GM12873 (cell line): ENCODE data around the gene DENND1C.

Source experiments
- TF ChIP-seq, protein P1 (sequence below): IDR thresholded peaks from 2 replicates; pipeline ENCODE4 v1.5.1; 2012; ENCODE audit warnings: low read depth, mild to moderate bottlenecking, moderate library complexity, low read length, control low read depth; ENCODE audit not compliant: insufficient read depth; ENCODE audit errors: missing control alignments

The DENND1C gene

DNA sequence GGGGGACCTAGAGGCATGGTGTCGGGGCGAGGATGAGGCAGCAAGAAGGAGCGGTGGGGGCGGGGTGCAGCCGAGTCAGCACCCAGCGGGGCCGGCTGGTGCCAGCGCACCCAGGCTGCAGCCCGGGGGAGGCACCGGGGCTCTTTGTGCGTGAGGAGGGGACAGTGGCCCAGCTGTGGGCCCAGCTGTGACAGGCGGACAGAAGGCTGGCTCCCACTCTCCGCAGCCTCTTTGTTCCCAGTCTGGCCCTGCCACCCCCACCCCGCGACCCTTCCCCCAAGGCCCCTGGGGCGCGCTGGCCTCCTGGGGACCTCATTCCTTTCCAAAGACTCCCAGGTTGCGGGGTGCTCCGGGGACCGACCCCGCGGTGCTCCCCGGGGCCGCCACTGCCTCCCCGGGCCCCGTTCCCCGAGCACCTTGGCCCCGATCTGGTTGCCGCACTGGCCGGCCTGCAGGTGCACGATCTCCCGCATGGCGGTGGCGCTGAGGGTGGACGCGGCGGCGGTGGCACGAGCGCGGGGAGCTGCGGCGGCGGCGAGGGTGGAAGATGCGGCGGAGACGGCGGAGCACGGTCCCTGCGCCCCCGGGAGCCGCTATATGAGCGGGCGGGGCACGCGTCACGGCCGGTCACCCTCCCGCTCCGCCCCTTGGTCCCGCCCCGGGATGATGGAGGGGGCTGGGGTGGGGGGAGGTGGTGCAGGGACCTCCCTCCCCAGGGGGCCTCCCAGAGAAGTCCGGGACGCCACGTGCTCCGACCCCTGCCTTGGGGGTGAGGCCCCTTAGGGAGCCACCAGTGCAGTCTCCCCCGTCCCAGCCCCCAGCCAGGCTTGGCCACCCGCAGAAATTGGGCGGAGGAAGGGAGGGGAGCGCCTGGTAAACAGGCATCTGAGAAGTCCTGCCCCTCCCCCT is 20.4 kb upstream of the DENND1C start, which contains the start of gene TUBB4A:
Gene TUBB4A, minus strand, starts transcription at position 570 of the 909 bp plus-strand sequence. Its CDS starts 97 bp downstream, at position 473.
- TF ChIP-seq, protein P1, sequence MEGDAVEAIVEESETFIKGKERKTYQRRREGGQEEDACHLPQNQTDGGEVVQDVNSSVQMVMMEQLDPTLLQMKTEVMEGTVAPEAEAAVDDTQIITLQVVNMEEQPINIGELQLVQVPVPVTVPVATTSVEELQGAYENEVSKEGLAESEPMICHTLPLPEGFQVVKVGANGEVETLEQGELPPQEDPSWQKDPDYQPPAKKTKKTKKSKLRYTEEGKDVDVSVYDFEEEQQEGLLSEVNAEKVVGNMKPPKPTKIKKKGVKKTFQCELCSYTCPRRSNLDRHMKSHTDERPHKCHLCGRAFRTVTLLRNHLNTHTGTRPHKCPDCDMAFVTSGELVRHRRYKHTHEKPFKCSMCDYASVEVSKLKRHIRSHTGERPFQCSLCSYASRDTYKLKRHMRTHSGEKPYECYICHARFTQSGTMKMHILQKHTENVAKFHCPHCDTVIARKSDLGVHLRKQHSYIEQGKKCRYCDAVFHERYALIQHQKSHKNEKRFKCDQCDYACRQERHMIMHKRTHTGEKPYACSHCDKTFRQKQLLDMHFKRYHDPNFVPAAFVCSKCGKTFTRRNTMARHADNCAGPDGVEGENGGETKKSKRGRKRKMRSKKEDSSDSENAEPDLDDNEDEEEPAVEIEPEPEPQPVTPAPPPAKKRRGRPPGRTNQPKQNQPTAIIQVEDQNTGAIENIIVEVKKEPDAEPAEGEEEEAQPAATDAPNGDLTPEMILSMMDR, result peak; percentile 6

DNA sequence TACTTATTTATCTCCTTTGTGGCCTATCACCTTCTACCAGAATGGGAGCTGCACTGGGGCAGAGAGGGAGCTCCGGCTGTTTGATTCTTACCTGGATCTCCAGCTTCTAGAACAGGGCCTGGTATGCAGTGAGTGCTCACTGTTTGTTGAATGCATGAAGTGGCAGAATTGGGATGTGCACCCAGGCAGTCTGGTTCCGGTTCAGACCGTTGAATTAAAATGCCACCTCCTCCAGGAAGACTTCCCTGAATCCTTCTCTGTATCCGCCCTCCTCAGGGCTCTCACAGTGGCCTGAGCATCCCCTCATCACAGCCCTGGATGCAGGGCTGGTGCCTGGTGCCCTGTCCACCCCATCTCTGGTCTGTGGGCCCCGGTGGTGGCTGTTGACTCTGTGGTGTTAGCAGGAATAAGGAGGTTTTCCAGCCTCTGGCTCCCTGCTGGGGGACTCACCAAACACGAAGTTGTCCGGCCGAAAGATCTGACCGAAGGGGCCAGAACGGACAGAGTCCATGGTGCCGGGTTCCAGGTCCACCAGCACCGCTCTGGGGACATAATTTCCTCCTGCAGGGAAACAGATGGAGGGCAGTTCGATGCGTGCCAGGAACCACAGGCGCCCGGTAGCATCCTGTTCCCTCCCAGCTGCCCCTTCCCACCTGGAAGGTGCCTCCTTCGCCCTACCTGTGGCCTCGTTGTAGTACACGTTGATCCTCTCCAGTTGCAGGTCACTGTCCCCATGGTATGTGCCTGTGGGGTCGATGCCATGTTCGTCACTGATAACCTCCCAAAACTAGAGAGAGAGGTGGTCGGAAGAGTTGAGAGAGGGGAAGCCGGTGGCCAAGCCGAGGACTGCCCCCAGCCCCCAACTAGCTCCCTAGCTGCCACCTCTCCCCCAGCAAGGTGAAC is 19.5 kb upstream of the DENND1C start:
- TF ChIP-seq, protein P1, result no peak

DNA sequence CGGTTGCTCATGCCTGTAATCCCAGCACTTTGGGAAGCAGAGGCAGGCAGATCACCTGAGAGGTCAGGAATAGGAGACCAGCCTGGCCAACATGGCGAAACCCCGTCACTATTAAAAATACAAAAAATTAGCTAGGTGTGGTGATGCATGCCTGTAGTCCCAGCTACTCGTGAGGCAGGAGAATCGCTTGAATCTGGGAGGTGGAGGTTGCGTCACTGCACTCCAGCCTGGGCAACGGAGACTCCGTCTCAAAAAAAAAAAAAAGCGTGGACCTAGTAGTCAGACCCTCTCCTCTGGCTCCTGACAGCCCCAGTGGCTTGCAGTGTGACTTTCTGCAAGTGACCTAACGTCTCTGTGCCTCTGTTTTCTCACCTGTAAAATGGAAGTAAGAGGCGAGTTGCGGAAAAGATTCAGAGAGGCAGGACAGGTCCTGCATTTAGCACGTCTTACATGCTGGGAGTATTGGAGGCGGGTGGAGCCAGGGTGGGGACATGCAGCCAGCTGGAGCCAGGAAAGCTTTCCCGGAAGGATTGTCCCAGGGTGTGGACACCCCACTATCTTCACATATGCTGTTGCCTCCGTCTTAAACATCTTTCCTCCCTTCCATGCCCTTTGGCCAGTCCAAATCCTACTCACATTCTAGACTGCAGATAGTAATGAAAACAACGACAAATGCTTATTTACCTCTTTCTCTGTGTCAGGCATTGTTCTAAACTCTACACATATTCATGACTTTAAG is 17.6 kb upstream of the DENND1C start:
- TF ChIP-seq, protein P1, result no peak

DNA sequence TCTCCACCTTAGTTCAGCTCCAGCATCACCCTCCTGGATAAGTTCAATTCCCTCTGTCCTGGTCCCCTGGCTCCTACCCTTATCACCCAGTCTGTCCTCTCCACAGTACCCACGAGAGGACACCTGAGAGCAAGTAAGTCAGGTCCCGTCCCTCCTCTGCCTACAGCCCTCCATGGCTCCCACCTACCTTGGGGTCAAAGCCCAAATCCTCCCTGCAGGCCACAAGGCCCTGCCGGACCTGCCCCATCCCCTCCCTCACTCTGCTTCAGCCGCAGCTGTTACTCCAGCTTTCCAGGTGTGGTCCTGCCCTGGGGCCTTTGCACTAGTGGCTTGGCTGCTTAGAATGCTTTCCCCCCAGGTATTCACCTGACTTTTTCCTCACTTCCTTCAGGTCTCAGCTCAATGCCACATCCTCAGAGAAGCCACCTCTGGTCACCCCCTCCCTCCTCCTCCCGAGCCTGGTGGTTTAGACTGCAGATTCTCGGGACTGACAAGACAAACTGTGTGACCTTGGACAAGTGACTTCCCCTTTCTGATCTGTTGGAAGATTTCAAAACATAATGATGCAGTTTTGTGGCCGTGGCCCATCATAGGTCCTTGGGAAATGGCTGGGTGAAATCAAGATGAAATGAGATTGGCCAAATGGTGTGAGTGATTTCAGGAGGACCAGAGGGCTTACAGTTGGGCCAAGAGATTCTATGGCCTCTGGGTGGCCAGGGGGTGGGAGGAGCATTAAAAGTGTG is 16.9 kb upstream of the DENND1C start:
- TF ChIP-seq, protein P1, result no peak

DNA sequence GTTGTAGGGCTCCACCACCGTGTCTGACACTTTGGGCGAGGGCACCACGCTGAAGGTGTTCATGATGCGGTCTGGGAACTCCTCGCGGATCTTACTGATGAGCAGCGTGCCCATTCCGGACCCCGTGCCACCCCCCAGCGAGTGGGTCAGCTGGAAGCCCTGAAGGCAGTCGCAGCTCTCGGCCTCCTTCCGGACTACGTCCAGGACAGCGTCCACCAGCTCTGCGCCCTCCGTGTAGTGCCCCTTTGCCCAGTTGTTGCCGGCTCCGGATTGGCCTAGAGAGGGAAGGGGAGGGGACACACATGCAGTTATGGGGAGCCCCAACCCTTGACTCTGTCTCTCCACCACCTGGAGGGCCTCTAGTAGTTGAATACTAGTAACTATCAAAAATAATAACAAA is 14.4 kb upstream of the DENND1C start:
- TF ChIP-seq, protein P1, result no peak

DNA sequence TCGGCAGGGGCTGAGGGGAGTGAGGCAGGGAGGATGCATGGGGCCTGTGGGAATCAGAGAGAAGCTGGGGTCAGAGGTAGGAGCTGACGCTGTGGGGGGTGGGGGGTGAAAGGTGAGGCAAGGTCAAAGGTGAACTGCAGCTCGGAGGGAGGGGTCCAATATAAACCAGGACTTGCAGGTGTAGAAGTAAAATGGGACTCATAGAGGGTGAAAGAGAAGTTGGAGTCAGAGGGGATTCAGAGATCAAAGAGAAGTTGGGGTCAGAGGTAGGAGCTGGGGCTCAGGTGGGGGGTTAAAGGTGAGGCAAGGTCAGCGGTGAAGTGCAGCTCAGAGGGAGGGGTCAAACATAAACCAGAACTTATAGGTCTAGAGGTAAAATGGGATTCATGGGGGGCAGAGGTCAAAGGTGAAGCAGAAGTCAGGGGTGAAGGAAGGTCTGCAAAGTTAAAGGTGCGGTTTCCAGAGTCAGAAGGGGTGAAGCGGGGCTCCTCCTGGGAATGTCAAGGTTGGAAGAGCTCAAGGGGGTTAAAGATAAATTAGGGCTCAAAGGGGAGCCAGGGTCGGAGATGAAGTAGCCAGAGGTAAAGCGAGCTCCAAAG is 12.9 kb upstream of the DENND1C start:
- TF ChIP-seq, protein P1, result no peak
